Measurements from ENCODE around the gene ARHGAP27. TPM values are rescaled to one million over a fixed set of nuclear protein-coding genes. Genes with fewer than 3 reads are reported as not detected.

The ARHGAP27 gene
- total and polyA plus RNA-seq, 2 of the 13 experiments (the other 11 are each of a cell fraction or from before 2014, with no cell fraction given), result 15.5 to 18.9 TPM

DNA sequence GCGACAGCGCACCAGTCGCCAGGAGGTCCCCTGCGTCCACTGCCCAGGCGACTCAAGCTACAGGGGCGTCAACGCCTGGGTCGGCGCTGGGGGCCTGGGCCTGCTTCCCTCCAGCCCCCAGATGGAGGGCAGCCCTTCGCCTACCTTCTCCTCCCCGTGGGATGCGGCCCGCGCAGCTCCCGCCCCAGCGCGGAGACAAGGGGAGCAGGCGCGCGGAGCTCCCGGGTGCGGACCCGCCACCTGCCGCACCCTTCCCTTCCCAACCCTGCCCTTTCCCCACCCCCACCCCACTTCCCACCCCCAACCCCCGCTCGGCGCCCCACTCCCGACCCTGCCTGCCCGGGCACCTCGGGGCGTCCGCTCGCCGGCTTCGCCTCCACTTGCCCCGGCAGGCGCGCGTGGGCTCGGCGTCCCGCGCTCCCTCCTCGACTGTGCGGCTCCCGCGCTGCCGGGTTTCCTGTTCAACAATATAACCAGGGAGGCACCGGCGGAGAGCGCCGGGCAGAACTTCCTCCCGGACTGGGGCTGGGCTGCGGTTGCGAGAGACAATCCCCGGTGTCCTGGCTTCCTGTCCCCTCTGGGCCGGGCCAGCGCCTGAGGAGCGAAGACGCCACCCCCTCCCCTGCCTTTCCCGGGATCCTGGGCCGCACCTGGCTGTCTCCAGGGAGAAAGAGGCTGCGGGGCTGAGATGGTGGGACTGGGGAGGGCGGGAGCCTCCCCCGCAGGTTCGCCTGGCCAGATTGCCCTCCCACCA is at the start of gene ARHGAP27 (continued):
- TF ChIP-seq, protein P1, sequence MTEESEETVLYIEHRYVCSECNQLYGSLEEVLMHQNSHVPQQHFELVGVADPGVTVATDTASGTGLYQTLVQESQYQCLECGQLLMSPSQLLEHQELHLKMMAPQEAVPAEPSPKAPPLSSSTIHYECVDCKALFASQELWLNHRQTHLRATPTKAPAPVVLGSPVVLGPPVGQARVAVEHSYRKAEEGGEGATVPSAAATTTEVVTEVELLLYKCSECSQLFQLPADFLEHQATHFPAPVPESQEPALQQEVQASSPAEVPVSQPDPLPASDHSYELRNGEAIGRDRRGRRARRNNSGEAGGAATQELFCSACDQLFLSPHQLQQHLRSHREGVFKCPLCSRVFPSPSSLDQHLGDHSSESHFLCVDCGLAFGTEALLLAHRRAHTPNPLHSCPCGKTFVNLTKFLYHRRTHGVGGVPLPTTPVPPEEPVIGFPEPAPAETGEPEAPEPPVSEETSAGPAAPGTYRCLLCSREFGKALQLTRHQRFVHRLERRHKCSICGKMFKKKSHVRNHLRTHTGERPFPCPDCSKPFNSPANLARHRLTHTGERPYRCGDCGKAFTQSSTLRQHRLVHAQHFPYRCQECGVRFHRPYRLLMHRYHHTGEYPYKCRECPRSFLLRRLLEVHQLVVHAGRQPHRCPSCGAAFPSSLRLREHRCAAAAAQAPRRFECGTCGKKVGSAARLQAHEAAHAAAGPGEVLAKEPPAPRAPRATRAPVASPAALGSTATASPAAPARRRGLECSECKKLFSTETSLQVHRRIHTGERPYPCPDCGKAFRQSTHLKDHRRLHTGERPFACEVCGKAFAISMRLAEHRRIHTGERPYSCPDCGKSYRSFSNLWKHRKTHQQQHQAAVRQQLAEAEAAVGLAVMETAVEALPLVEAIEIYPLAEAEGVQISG (CRISPR knock-in tag; IDR thresholded peaks at IDR 0.05), result peak; percentile 15; the same call in 1 of the 2 replicates
- TF ChIP-seq ZNF777 (CRISPR knock-in tag; IDR thresholded peaks at IDR 0.05) (0 out of 2 replicates have a peak, but pooled peaks have one; percentile 41), MTA1 (CRISPR knock-in tag; IDR thresholded peaks at IDR 0.05; ENCODE audit: borderline replicate concordance) (no peak), TOE1 (CRISPR knock-in tag; IDR thresholded peaks at IDR 0.05) (no peak), PATZ1 (CRISPR knock-in tag; IDR thresholded peaks at IDR 0.05) (no peak), ESRRA (CRISPR knock-in tag; IDR thresholded peaks at IDR 0.05; ENCODE audit: low read depth) (no peak), ZNF282 (IDR thresholded peaks at IDR 0.05; ENCODE audit: partially characterized antibody) (no peak), HNRNPK (IDR thresholded peaks at IDR 0.05; ENCODE audit: low read depth, low read length, poor library complexity, severe bottlenecking) (peak; percentile 100), SAP130 (CRISPR knock-in tag; IDR thresholded peaks at IDR 0.05; ENCODE audit: low read depth) (no peak), CERS6 (CRISPR knock-in tag; IDR thresholded peaks at IDR 0.05) (no peak), ZNF124 (CRISPR knock-in tag; IDR thresholded peaks at IDR 0.05) (no peak), EEA1 (CRISPR knock-in tag; IDR thresholded peaks at IDR 0.05; ENCODE audit: borderline replicate concordance) (no peak), GZF1 (CRISPR knock-in tag; IDR thresholded peaks at IDR 0.05) (no peak), ZNF747 (CRISPR knock-in tag; IDR thresholded peaks at IDR 0.05; ENCODE audit: borderline replicate concordance) (no peak), NFE2L2 (IDR thresholded peaks at IDR 0.05; ENCODE audit: low read length) (no peak), ZNF496 (CRISPR knock-in tag; IDR thresholded peaks at IDR 0.05; ENCODE audit: insufficient replicate concordance) (no peak), CBX5 (CRISPR knock-in tag; IDR thresholded peaks at IDR 0.05; ENCODE audit: borderline replicate concordance) (no peak), EZH2 (conservative IDR thresholded peaks at IDR 0.05; ENCODE audit: low read depth, low read length) (0 out of 2 replicates have a peak, but pooled peaks have one; percentile 38), SNAPC2 (CRISPR knock-in tag; IDR thresholded peaks at IDR 0.05) (no peak), MAZ (IDR thresholded peaks at IDR 0.05; ENCODE audit: borderline replicate concordance, low read depth, low read length) (no peak), MAZ (CRISPR knock-in tag; IDR thresholded peaks at IDR 0.05; ENCODE audit: low read depth) (no peak), SRY (CRISPR knock-in tag; IDR thresholded peaks at IDR 0.05) (no peak)
- TF ChIP-seq, protein P2, sequence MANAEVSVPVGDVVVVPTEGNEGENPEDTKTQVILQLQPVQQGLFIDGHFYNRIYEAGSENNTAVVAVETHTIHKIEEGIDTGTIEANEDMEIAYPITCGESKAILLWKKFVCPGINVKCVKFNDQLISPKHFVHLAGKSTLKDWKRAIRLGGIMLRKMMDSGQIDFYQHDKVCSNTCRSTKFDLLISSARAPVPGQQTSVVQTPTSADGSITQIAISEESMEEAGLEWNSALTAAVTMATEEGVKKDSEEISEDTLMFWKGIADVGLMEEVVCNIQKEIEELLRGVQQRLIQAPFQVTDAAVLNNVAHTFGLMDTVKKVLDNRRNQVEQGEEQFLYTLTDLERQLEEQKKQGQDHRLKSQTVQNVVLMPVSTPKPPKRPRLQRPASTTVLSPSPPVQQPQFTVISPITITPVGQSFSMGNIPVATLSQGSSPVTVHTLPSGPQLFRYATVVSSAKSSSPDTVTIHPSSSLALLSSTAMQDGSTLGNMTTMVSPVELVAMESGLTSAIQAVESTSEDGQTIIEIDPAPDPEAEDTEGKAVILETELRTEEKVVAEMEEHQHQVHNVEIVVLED (CRISPR knock-in tag; IDR thresholded peaks at IDR 0.05; ENCODE audit: borderline replicate concordance), result no peak

Data from HepG2 (cell line).